GM12878 (cell line): Measurements from ENCODE around the gene VANGL2. TPM values are rescaled to one million over a fixed set of nuclear protein-coding genes. Genes with fewer than 3 reads are reported as not detected.

Experiments
- ATAC-seq: fragments of 200-7000 bp; cut with Tn5 transposase; 3 replicates; pipeline ENCODE4 v1.9.1; 2020; ENCODE audit warnings: mild to moderate bottlenecking, moderate library complexity
- BruUV-seq: library from RNA; stranded (reverse); fragments of 400-500 nt; replicated peaks from 2 replicates; lab custom pipeline; 2021; lab: Mats Ljungman, UMichigan
- CTCF ChIA-PET: fragments of 300-600 bp; sonication (Branson Sonifier 250); formaldehyde crosslinking; extraction: SDS; loops from one replicate; lab custom pipeline; 2021; ENCODE audit warnings: inconsistent platforms; lab: Yijun Ruan, JAX
- POLR2A ChIA-PET: fragments of 350-600 bp; formaldehyde crosslinking; extraction: SDS; loops from one replicate; lab custom pipeline; 2021; ENCODE audit warnings: inconsistent platforms; lab: Charles Lee
- RAD21 ChIA-PET: fragments of 300-600 bp; sonication (Branson Sonifier 250); formaldehyde crosslinking; loops from one replicate; lab custom pipeline; 2023; ENCODE audit warnings: antibody characterized with exemption; ENCODE audit not compliant: unreplicated experiment; lab: Charles Lee
- SMC1A ChIA-PET: fragments of 300-600 bp; sonication (Branson Sonifier 250); formaldehyde crosslinking; loops from one replicate; lab custom pipeline; 2023; ENCODE audit not compliant: unreplicated experiment, uncharacterized antibody; lab: Charles Lee
- DNase-seq: peaks from one replicate; pipeline ENCODE4 v3.0.0-alpha.2; 2011; ENCODE audit warnings: low read depth, low spot score
- FAIRE-seq: peaks from 3 replicates; lab custom pipeline; 2011; peaks lifted over from hg19 to GRCh38; lab: Jason Lieb, UNC
- H2AFZ ChIP-seq: 2 replicates; pipeline ENCODE4 v1.6.0; 2011; ENCODE audit warnings: low read depth, low read length, control low read depth; ENCODE audit not compliant: control insufficient read depth
- H3K27ac ChIP-seq: 2 replicates; pipeline ENCODE4 v1.5.1; 2011; ENCODE audit warnings: control low read depth; ENCODE audit not compliant: control insufficient read depth, insufficient read depth
- H3K27me3 ChIP-seq, 2 experiments: replicated peaks in 1 of 2; 2 replicates each; pipeline versions ENCODE4 v1.6.0 to v1.6.1; 2011; ENCODE audit warnings: low read length in 1 of 2; ENCODE audit not compliant: control insufficient read depth in 2 of 2, insufficient read depth in 2 of 2
- H3K36me3 ChIP-seq, 2 experiments: 2 replicates each; pipeline ENCODE4 v1.5.1; 2011; ENCODE audit warnings: low read length in 1 of 2; ENCODE audit not compliant: control insufficient read depth in 2 of 2, insufficient read depth in 2 of 2
- H3K4me1 ChIP-seq: 2 replicates; pipeline ENCODE4 v1.6.1; 2011; ENCODE audit warnings: mild to moderate bottlenecking, low read length, moderate library complexity, mixed read lengths; ENCODE audit not compliant: control insufficient read depth, insufficient read depth
- H3K4me2 ChIP-seq: 2 replicates; pipeline ENCODE4 v1.6.0; 2011; ENCODE audit warnings: control low read depth; ENCODE audit not compliant: control insufficient read depth, insufficient read depth
- H3K4me3 ChIP-seq: fragments of 200-600 bp; sonication (generic); 2 replicates; pipeline ENCODE4 v1.5.1; 2016
- H3K79me2 ChIP-seq: 2 replicates; pipeline ENCODE4 v1.6.0; 2011; ENCODE audit warnings: low read length; ENCODE audit not compliant: control insufficient read depth, insufficient read depth
- H3K9ac ChIP-seq: 2 replicates; pipeline ENCODE4 v1.8.0; 2011; ENCODE audit warnings: low read length, control low read depth, mixed read lengths; ENCODE audit not compliant: control insufficient read depth, insufficient read depth
- H3K9me3 ChIP-seq: replicated peaks from 3 replicates; pipeline ENCODE4 v1.5.1; 2011; ENCODE audit warnings: mild to moderate bottlenecking, low read length; ENCODE audit not compliant: control insufficient read depth, insufficient read depth
- H4K20me1 ChIP-seq: 2 replicates; pipeline ENCODE4 v1.6.0; 2011; ENCODE audit not compliant: control insufficient read depth, insufficient read depth
- E2F8 ChIP-seq: fragments of 450-650 bp; IDR thresholded peaks from 2 replicates; pipeline ENCODE4 v1.6.1; 2018; ENCODE audit warnings: mild to moderate bottlenecking, low read depth, moderate library complexity; ENCODE audit not compliant: partially characterized antibody
- EZH2 ChIP-seq: IDR thresholded peaks from 2 replicates; pipeline ENCODE4 v1.6.1; 2012; ENCODE audit warnings: low read depth, mild to moderate bottlenecking, control low read depth, inconsistent platforms, low read length, borderline replicate concordance; ENCODE audit not compliant: control insufficient read depth
- GABPA ChIP-seq: IDR thresholded peaks from 2 replicates; pipeline ENCODE4 v1.6.1; 2014; ENCODE audit warnings: antibody characterized with exemption, low read depth, mild to moderate bottlenecking, inconsistent platforms
- HCFC1 ChIP-seq: fragments of 150-350 bp; IDR thresholded peaks from 2 replicates; pipeline ENCODE4 v1.6.1; 2014; ENCODE audit warnings: low read length
- NFYB ChIP-seq: IDR thresholded peaks from 2 replicates; pipeline ENCODE4 v1.6.1; 2011; ENCODE audit warnings: low read depth, mild to moderate bottlenecking, low read length, improper control_type of control experiment, moderate library complexity; ENCODE audit not compliant: insufficient read depth
- POLR2A ChIP-seq: IDR thresholded peaks from 2 replicates; pipeline ENCODE4 v1.6.1; 2011; ENCODE audit warnings: low read depth, mild to moderate bottlenecking, low read length
- USF2 ChIP-seq: IDR thresholded peaks from 2 replicates; pipeline ENCODE4 v1.6.1; 2011; ENCODE audit warnings: low read depth, low read length, improper control_type of control experiment, borderline replicate concordance
- ZNF24 ChIP-seq: fragments of 450-650 bp; IDR thresholded peaks from 2 replicates; pipeline ENCODE4 v1.6.1; 2017; ENCODE audit warnings: antibody characterized with exemption, mild to moderate bottlenecking
- WGBS: methylation state at CpG from one replicate; pipeline ENCODE4 v1.1.6; 2016; ENCODE audit warnings: low lambda C conversion rate; ENCODE audit not compliant: insufficient replicate concordance, insufficient coverage; ENCODE audit errors: missing lambda C conversion rate; 5-methylcytosine and 5-hydroxymethylcytosine counted together
- in situ Hi-C: fragments of 300-500 bp; cut with MboI; formaldehyde crosslinking; loops from 9 replicates; pipeline ENCODE4 v1.14.3; 2018; ENCODE audit warnings: mixed read lengths
- intact Hi-C: fragments of 100-400 bp; cut with micrococcal nuclease; formaldehyde crosslinking; loops from one replicate; pipeline ENCODE4 v1.14.2; 2022; ENCODE audit not compliant: unreplicated experiment
- polyA plus RNA-seq, 11 experiments: library from polyadenylated mRNA; depleted of rRNA in 4 of 11; unstranded in 6 of 11; stranded (reverse) in 5 of 11; fragments of >200 nt; fragmentation: Nextera tagmentation in 4 of 11; fragmentation: Illumina TruSeq in 1 of 11; extraction: Ambion mirVana in 4 of 11; extraction: Trizol in 1 of 11; gene quantifications; 1 replicate in 1 of 11; 2 replicates in 10 of 11; pipeline versions ENCODE4 v1.2.1 to v1.2.3, GENCODE V29; 2011 to 2016; ENCODE audit warnings: inconsistent platforms in 2 of 11, missing spikeins in 2 of 11, low read depth in 1 of 11
- total RNA-seq, 4 experiments: library from RNA; depleted of rRNA in 3 of 4; stranded (reverse); fragments of >200 nt in 3 of 4; fragmentation: Illumina TruSeq in 1 of 4; extraction: Trizol in 1 of 4; gene quantifications; 2 replicates each; pipeline versions ENCODE4 v1.2.1 to v1.2.3, GENCODE V29; 2013 to 2021
- TF ChIP-seq, protein P1 (sequence below): fragments of 450-650 bp; formaldehyde crosslinking; IDR thresholded peaks from 2 replicates; pipeline ENCODE4 v1.4.0; 2022; ENCODE audit warnings: mild to moderate bottlenecking, moderate library complexity

Gene VANGL2
- total and polyA plus RNA-seq, 10 of the 15 experiments (the other 5 are each of a cell fraction or from before 2014, with no cell fraction given), result 0.10 to 5.0 (median 0.27) TPM

DNA sequence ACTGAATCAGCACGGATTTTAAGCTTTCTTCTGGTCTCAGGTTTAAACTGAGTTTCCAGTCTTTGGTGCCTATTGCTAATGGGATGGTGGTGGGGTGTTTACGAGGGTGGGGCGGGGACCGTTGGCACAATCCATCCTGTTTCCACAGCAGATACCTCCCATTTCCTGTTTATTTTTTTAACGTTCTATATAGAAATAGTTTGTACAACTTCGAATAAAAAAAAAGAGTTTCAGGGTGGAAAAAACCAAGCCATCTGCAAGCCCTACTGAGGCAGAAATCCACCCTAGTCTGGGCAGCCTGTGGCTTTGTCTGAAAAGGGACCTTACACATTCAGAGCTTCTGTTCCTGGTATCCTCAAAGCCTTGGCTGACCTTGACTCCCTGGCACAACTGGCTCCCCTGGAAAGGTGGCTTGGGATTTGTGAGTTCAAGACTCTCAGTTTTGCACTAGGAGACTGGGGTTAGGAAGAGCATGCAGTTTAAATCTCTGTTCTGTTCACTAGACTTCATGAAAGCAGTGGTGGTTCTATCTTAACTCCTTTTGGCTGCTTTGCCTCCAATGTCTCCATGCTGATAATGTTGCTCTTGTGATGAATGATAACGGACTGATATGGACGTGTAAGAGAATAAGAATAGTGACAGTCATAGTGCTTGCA is 46.7 kb downstream of the VANGL2 start:
- Histone ChIP-seq H3K9me3 (no peaks in the 10 kb centered on the region; the same call in 2 of the 3 replicates), H2AFZ (peak overlapping the region; percentile 58), H3K27me3 (no peaks in the 10 kb centered on the region), H3K4me1 (peaks cover 18% of the 10 kb centered on the region), H3K4me3 (no peak overlapping the region)
- no peak for DNase-seq
- RAD21 ChIA-PET, result interaction anchor here (0.9 to 1.1 kb wide), 2 partner anchors 19 to 73 kb away, joined by 3 to 4 read pairs; no protein-coding TSS in a partner anchor
- TF ChIP-seq EZH2 (no peak), POLR2A (no peak), USF2 (no peak)
- TF ChIP-seq, all 136 proteins: peak for 0
- ATAC-seq (no peak), FAIRE-seq (no peak)
- H3K79me2 ChIP-seq, result no peaks in the 10 kb centered on the region
- in situ Hi-C loops, result no loop called here
- POLR2A ChIA-PET, result no interaction called here
- intact Hi-C loops, result no loop called here
- H4K20me1 ChIP-seq, result no peaks in the 10 kb centered on the region
- H3K4me2 ChIP-seq, result no peak overlapping the region
- SMC1A ChIA-PET, result no interaction called here
- CTCF ChIA-PET, result no interaction called here
- 74% methylated on average over 8 of the region's 8 CpGs for WGBS
- H3K36me3 ChIP-seq, result no peaks in the 10 kb centered on the region
- no peak overlapping the region for H3K27ac ChIP-seq
- H3K9ac ChIP-seq, result no peak overlapping the region
- no TSS peak for BruUV-seq

DNA sequence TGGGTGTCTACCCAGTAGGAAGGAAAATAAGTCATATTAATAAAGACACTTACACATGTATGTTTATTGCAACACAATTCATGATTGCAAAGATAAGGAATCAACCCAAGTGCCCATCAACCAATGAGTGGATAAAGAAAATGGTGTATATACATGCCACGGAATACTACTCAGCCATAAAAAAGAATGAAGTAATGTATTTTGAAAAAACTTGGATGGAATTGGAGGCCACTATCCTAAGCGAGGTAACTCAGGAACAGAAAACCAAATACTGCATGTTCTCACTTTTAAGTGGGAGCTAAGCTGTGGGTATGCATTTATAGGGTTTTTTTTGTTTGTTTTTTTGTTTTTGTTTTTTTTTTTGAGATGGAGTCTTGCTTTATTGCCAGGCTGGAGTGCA is 49.1 kb downstream of the VANGL2 start:
- intact Hi-C loops (no loop called here), in situ Hi-C loops (no loop called here)
- POLR2A ChIA-PET, result interaction anchor here (3.0 kb wide), 1 partner anchor 10 kb away, joined by 14 read pairs; no protein-coding TSS in a partner anchor

More for the DNA sequence above, 49.1 kb downstream of the VANGL2 start:
- H4K20me1 ChIP-seq, result no peaks in the 10 kb centered on the region
- peaks cover 32% of the 10 kb centered on the region for H3K4me1 ChIP-seq
- TF ChIP-seq ZNF24, result no peak
- TF ChIP-seq, protein P1, sequence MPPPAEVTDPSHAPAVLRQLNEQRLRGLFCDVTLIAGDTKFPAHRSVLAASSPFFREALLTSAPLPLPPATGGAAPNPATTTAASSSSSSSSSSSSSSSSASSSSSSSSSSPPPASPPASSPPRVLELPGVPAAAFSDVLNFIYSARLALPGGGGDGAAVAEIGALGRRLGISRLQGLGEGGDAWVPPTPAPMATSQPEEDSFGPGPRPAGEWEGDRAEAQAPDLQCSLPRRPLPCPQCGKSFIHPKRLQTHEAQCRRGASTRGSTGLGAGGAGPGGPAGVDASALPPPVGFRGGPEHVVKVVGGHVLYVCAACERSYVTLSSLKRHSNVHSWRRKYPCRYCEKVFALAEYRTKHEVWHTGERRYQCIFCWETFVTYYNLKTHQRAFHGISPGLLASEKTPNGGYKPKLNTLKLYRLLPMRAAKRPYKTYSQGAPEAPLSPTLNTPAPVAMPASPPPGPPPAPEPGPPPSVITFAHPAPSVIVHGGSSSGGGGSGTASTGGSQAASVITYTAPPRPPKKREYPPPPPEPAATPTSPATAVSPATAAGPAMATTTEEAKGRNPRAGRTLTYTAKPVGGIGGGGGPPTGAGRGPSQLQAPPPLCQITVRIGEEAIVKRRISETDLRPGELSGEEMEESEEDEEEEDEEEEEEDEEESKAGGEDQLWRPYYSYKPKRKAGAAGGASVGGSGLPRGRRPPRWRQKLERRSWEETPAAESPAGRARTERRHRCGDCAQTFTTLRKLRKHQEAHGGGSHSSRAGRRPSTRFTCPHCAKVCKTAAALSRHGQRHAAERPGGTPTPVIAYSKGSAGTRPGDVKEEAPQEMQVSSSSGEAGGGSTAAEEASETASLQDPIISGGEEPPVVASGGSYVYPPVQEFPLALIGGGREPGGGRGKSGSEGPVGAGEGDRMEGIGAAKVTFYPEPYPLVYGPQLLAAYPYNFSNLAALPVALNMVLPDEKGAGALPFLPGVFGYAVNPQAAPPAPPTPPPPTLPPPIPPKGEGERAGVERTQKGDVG (CRISPR knock-in tag), result no peak
- TF ChIP-seq E2F8, result no peak
- TF ChIP-seq HCFC1, result no peak
- TF ChIP-seq NFYB, result no peak
- no peak for TF ChIP-seq GABPA
- H3K4me3 ChIP-seq, result no peak overlapping the region
- no peak for DNase-seq
- WGBS, result 92% methylated on average over 2 of the region's 2 CpGs
- no peaks in the 10 kb centered on the region for H3K27me3 ChIP-seq
- FAIRE-seq, result no peak
- H3K4me2 ChIP-seq, result no peak overlapping the region
- H3K27ac ChIP-seq, result no peak overlapping the region
- no peak overlapping the region for H2AFZ ChIP-seq
- H3K79me2 ChIP-seq, result no peaks in the 10 kb centered on the region
- BruUV-seq, result no TSS peak
- CTCF ChIA-PET, result interaction anchor here (0.6 to 1.1 kb wide), 2 partner anchors 12 to 129 kb away, joined by 3 read pairs; no protein-coding TSS in a partner anchor
- SMC1A ChIA-PET, result interaction anchor here (0.8 to 1.2 kb wide), 2 partner anchors 10 to 17 kb away, joined by 3 read pairs; no protein-coding TSS in a partner anchor
- RAD21 ChIA-PET, result no interaction called here
- no peak overlapping the region for H3K9ac ChIP-seq
- H3K9me3 ChIP-seq, result no peaks in the 10 kb centered on the region; the same call in 2 of the 3 replicates
- ATAC-seq, result no peak
- no peaks in the 10 kb centered on the region for H3K36me3 ChIP-seq
